GM18867 (cell line): ENCODE data around the gene WDR55.
"Not testable (repeated sequence)": the region's sequence is repeated elsewhere in the genome, so short reads cannot be mapped to it uniquely, and the experiment has no call there.

Experiments
- ATAC-seq: cut with Tn5 transposase; IDR thresholded peaks from one replicate; pipeline ENCODE4 v1.9.1; 2021; ENCODE audit warnings: mild to moderate bottlenecking, moderate library complexity; ENCODE audit not compliant: unreplicated experiment

Gene WDR55

DNA sequence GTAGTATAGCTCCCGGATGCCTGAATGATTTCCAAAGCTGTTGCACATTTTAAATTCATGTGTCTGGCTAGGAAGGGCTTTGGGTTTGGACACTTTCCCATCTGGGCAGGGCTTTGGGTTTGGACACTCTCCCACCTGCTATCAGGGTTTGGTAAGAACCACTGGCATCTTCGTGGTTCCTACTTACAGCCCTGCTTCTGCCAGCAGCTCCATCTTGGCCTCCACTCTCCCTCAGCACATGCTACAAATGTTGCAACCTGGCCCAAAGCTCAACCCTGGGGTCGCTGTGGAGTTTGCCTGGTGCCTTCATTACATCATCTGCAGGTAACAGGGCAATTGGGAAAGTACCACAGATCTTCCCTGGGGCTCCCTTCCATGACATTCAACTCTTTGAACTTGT lies 22.0 kb upstream of the WDR55 start:
- ATAC-seq: no peak

DNA sequence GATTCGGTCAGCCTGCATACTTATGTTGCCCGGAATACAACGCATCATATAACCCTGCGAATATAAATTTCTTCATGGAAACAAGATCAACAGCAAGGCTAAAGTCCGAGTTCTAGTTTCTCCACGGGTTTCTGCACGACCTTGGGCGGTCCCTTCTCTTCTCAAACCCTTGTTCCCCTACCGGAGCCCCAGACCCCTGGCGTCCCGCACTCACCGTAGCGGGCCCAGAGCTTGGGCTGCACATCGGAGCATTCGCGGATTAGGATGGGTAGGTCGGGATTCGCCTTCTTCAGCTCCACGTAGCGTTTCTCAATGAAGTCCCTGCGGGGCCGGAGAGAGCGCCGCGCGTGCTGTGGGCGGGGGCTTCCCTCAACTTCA lies 17.7 kb upstream of the WDR55 start:
- ATAC-seq: no peak

DNA sequence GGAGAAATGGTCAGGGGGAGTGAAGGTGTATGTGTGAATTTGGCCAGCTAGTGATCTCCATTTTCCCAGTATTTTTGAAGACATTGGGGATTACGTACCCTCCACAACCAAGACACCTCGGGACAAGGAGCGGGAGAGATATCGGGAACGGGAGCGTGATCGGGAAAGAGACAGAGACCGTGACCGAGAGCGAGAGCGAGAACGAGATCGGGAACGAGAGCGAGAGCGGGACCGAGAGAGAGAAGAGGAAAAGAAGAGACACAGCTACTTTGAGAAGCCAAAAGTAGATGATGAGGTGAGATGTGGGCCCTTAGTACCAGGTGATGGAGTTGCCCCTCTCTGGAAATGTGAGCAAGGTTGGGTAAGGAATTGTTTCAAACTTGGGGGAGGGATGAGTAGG lies 5.8 kb upstream of the WDR55 start:
- no peak for ATAC-seq

DNA sequence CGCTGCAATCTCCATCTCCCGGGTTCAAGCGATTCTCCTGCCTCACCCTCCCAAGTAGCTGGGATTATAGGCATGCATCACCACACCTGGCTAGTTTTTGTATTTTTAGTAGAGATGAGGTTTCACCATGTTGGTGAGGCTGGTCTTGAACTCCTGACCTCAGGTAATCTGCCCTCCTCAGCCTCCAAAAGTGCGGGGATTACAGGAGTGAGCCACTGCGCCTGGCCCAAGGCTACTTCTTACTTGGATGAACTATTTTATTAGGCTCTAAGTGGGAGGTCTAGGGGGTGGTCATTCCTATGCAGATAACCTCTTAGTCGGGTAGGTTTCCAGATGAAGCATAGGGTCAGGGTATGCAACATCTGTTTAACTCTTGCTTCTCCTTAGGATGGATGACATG lies 4.3 kb upstream of the WDR55 start:
- not testable (repeated sequence) for ATAC-seq

DNA sequence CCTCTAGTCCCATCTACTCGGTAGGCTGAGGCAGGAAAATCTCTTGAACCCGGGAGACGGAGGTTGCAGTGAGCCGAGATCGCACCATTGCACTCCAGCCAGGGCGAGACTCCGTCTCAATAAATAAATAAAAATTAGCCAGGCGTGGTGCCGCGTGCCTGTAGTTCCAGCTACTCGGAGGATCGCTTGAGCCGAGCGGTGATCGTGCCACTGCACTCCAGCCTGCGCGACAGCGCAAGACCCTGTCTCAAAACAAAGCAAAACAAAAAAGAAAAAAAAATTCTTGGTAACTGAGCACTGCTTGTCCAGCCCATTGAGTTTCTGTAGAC lies 710 bp upstream of the WDR55 start:
- no peak for ATAC-seq

DNA sequence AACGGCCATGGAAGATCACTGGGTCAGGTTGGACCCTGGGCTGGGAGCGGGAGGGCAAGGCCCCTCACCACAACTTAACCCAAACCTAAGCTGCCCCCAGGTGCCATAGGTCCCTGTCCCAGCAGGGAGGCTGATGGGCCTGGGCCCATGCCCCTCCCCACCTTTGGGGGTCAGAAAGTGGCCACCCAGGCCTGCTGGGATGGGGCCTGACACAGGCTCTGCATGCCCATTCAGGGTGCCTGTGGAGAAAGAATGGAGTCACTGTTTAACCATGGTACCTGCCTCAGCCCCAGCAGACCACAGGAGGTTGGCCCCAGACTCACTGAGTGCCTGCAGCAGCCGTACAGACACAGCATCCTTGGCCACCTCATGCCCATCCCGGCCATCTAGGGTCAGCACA lies 6.3 kb downstream of the WDR55 start:
- not testable (repeated sequence) for ATAC-seq

DNA sequence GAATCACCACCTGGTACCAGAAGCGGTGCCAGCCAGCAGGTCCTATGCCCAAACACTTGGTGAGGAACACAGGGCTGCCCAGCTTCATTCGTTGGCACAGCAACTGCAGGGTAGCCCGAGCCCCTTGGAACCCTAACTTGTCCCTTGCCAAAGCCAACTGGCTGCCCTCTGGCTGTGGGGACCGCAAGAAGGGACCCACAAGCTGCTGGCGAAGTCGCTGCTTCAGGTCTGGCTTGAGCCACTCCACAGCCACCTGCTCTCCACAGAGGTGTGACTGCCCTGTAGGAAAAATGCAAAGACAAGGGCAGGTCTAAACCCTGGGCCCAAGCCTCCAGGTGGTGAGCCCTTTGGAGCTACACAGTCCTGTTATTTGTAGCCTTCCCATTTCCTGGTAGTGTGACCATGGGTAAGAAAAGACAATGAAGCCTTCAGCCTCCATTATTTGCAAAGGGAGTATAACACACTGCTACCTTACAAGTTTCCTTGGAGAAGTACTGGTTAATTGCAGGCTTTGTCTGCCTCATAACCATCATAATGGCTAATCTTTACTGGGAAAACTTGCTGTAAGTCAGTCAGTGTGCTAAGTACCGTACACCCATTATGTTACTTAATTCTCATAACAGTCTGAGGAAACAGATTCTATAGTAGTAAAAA lies 6.9 kb downstream of the WDR55 start:
- no peak for ATAC-seq

DNA sequence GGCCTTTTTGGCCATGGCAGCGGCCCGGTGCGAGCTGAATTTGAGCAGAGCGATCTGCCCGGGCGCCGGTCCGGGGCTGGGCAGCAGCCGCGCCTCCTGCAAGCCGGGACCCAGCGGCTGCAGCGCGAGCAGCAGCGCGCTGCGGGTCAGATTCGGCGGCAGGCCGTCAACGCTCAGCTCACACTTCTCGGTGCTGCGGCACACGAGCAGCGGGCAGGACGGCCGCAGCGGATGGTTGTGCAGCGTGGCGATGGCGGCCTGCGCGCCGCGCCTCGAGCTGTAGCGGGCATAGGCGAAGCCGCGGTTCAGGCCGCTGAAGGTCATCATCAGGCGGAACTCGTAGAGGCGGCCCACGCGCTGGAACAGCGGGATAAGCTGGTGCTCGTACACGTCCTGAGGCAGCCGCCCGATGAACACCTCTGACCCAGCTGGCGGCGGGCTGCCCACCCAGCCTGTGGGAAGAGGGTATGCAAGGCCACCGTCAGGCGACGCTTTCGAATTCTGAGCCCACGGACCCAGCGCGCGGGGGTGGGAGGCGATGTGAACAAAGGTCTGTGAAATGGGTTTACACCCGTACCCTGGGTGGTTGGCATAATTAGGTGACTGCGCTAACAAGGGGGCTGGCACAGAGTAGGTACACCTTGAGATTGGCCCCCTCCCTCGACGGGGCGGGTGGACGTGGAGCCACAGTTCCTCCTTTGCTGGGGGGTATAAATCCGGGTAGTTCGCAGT lies 7.9 kb downstream of the WDR55 start:
- no peak for ATAC-seq

DNA sequence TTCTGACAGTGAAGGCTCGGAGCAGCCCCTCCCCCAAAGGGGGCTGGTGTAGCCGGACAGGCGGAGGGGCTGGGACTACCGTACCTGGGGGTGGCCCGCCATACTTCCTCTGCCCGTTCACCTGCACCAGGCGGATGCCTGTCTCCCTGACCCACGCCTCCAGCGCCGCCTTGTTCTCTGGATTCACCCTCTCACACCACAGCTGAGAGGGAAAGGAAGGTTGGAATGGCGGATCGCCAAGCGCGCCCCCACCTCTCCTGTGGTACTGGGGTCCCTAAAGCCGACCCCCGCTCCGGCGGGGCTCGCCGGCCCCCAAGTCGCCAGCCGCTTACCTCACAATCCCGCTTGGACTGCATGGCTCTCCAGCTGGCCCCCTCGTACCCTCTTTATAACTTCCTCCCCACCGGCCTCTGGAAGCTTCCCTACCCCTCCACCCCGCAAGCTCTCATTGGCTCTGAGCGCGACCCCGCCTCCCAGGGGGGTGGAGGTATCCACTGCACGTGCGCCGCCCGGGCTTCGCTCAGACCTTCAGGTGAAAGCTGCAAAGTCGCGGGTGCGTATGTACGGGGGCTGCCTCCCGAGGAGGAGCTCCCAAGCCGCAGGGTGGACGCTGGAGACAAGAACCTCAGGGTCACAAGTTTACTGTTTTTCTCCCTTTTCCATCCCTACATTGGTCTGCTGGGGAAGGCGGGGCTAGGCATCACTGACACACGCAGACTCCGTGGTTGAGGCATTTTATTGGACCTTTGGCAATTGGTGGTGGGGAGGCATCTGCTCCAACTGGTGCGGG lies 8.7 kb downstream of the WDR55 start, which contains the start of gene DND1:
TSS of gene DND1 (minus strand) at position 390 of the 790 bp plus-strand sequence. CDS start at position 356, 34 bp downstream.
- ATAC-seq: no peak

DNA sequence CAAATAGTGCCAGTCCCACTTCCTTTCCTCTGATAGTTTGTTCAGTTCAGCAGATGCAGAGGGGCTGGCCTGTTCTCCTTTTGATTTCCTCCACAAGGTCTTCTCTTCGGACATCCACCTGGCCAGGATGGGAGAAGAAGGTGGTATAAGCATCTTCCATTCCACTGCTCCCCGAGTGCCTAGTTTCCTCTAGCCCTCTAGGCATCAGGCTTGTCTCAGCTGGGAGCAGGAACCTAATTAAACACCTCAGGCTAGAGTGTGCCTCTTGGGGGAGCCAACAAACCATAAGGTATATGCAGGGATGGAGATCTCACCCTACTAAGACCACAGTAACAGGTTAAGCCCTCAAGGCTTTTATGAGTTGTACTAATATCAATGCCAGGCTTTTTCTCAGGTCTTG lies 9.5 kb downstream of the WDR55 start:
- ATAC-seq: no peak

DNA sequence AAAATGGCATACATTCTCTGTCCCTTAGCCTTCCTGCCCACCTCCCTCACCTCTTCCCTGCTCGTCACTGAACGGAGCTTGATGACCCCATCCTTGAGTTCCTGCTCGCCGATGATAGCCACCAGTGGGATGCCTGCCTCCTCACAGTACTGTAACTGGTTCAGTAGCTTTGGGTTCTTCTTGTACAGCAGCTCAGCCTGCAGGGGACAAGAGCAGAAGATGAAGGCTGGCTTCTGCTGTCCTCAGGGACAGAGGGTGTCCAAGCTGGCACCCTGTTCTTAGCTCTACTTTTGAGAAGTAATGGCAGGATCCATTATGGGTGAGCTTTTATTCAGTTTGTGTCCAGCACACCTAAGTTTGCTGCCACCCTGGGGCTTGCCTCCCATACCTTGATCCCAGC lies 9.9 kb downstream of the WDR55 start:
- ATAC-seq: no peak

DNA sequence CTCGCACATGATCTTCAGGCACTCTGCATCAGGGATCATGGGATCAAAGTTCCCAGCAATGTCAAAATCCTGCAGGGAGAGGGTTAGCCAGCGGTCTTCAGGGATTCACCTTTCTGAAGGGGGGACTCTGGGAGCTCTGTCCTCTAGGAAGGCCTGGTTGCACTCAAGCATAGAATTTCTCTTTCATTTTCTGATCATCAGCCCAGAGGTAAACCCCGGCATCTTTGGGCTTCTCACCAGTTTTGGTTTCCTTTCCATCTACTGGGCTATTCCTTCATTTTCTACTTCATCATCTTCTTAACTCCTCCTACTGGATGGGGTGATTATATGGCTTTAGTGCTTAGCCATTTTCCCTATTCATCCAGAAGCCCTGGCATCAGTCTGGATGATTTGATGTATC lies 13.2 kb downstream of the WDR55 start:
- ATAC-seq: peak; percentile 64

DNA sequence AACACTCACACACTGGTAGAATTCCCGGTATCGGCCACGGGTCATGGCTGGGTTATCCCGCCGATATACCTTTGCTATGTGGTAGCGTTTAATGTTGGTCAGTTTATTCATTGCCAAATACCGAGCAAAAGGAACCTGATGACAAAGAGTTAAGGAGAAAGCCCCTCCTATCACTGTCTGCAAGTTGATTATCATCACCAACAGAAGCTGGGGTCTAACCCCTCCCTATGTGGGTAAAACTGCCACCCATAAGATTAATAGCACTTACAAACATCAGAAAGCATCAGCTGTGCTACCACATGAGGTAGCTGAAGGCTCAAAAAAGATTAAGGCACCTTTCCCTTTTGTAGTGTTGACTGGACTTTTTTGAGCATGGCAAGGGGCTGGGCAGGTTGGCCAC lies 14.3 kb downstream of the WDR55 start:
- no peak for ATAC-seq

DNA sequence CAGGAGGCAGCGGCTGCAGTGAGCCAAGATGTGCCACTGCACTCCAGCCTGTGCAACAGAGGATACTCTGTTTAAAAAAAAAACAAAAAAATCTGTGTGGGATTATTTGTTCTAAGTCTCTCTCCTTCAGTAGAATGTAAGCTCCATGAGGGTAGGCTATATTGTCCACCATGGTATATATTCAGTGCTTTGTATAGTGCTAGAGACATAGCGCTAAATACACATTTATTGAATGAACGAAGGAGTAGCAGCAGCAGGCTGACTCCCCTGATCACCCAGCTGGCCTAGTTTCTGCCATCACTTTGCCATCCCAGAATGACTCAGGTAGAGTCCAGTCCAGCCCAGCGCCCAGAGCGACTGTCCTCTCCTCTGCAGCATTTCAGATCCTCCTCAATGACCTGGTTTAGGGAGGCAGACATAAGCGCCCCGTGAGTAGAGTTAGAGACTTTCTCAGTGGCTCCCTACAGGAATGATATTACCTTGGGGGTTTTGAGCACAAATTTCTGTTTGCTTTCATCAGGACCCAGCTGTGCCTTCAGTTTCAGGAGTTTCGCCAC lies 25.8 kb downstream of the WDR55 start:
- ATAC-seq: peak; percentile 5

DNA sequence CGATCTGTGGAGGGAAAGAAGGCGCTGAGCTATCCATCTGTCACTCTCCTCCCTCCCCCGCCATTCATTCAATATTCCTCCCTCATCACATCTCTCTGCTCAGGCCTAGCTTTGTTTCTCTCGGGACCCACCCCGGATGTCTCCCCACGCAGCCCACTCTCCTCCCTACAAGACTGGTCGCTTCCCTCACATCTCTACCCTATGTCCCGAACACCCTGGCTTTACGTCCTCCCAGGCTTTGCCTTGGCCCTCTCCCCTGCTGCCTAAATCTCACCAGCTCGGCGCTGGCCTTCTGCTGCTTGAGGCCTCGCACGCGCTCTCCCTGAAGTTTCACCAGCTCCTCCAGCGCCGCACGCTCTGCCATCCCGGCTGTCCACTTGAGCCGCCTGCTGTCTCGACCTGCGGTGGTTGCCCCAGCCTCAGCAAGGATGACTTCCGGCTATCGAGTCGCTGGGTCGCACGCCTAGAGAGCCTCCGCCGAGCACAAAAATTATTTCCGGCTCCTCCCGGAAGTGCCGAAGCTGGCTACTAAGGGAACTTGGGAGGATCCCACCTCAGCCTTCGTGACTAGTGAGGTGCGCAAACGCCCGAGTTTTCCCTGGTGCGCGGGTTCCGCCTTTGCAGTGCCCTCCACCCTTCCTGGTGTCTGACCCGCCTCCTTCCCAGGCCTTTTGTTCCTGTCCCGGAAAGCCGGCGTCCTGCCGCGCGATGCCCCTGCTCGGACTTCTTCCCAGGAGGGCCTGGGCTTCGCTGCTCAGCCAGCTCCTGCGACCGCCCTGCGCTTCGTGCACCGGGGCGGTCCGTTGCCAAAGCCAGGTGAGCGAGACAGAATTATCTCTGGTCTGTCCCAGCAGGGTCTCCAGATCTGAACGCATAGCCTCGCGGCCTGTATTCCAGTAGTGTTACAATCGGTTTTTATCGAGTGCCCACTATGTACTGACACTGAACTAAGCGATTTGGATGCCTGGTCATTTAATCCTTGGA lies 26.5 kb downstream of the WDR55 start, which contains the start of the genes HARS1 and HARS2:
TSS of gene HARS1 (minus strand) at position 430 of the 984 bp plus-strand sequence. CDS start at position 364, 66 bp downstream.
TSS of gene HARS2 (plus strand) at position 515 of the 984 bp plus-strand sequence. CDS start at position 709, 194 bp downstream.
- ATAC-seq: peak; percentile 97

DNA sequence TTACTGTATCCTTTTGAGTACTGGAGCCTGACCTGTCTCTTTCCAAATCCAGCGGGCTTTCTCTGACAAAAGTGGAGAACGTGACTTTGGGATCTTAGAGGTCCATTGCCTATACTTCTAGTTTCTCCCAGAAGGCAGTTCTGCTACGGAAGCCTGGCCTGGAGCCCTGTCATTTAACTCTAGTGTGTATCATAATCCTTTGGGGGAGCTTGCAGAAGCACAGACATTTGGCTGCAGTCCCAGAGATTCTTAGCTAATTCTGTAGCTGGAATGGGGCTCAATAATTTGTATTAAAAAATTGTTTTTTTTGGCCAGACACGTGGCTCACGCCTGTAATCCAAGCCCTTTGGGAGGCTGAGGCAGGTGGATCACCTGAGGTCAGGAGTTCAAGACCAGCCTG lies 29.6 kb downstream of the WDR55 start:
- no peak for ATAC-seq

DNA sequence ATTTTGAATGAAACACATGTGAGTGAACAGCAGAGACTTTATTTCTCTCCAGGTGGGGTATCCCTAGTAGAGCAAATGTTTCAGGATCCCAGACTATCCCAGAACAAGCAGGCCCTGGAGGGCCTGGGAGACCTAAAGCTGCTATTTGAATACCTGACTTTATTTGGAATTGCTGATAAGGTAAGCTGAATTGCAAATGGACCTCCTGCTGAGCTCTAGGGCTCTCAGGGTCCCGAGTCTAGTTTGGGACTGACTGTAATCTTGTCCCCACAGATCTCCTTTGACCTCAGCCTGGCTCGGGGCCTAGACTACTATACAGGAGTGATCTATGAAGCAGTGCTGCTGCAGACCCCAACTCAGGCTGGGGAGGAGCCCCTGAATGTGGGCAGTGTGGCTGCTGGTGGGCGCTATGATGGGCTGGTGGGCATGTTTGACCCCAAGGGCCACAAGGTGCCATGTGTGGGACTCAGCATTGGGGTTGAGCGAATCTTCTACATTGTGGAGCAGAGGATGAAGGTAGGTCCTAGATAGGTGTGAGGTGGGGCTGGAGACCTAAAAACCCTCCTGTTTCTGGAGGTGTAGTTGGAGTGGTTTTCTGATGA lies 32.3 kb downstream of the WDR55 start:
- ATAC-seq: no peak

DNA sequence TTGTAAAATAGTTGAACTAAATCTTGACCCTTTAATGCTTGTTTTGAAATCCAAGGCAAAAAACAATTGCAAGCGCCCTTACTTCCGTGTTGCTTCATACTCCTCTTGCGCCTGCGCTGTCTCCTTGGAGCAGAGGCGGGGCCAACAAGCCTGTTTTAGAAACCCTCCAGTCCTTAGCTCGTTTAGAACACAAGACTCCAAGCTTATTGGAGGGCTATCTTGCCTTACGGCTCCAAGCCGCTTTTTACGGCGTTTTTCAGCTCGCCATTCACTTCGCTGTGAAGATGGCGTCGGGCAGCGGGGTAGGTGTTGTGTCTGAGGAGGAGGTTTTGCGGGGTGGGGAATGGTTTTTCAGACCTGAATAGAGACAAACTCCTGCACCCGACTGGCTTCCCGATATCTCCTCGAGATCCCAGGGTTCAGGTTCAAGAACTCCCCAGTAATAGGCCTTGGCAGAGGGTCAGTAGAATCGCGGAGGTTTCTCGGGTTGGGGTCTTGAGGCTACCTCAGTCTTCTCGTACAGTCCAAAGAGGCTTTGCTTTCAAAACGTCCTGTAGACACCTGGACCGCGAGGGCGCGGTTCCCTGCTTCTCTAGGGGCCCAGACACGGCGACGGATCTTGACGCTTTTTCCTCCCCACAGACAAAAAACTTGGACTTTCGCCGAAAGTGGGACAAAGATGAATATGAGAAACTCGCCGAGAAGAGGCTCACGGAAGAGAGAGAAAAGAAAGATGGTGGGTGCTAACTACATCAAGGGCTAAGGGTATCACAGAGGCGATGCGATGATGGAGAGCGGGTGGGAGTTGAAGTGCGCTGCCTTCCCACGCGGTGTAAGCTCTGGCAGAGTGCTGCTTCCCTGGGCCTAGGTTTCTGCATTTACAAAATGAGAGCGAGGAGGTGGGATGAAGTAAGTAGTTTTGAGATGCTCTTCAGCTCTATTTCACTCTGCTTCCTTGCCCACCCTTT lies 35.8 kb downstream of the WDR55 start, which contains the start of gene ZMAT2:
TSS of gene ZMAT2 (plus strand) at position 271 of the 968 bp plus-strand sequence. CDS start at position 285, 14 bp downstream.
- ATAC-seq: peak; percentile 95
